Left kidney (tissue), 8 donors: ENCODE results near the gene TMTC4. TPM values are rescaled to one million over a fixed set of nuclear protein-coding genes. Genes with fewer than 3 reads are reported as not detected.
A peak's percentile ranks its signal among the peaks of the same experiment; 100 is the strongest.
"Not testable (repeated sequence)": the region's sequence is repeated elsewhere in the genome, so short reads cannot be mapped to it uniquely, and the experiment has no call there.

Source experiments
- DNase-seq: peaks from one replicate; pipeline ENCODE4 v3.0.0-alpha.2; 2013
- long read RNA-seq, 8 donors: transcript quantifications; one replicate each; lab custom pipeline, GENCODE V29; 2026
- polyA plus RNA-seq: library from polyadenylated mRNA; unstranded; fragments of 120-200 nt; gene quantifications from one replicate; pipeline ENCODE4 v1.2.1, GENCODE V29; 2013; ENCODE audit not compliant: insufficient read length

The TMTC4 gene
- polyA plus RNA-seq, result 42.7 TPM
- long read RNA-seq, donor 1, partial matches to known transcripts, result 10 of 12 reads
- long read RNA-seq, donor 1, other reads (novel, unspliced or antisense), result 0 of 12 reads
- long read RNA-seq, donor 2, partial matches to known transcripts, result 5 of 9 reads
- long read RNA-seq, donor 2, other reads (novel, unspliced or antisense), result 0 of 9 reads
- long read RNA-seq, donor 3, partial matches to known transcripts, result 16 of 18 reads
- long read RNA-seq, donor 3, other reads (novel, unspliced or antisense), result 0 of 18 reads
- long read RNA-seq, donor 4, partial matches to known transcripts, result 0 of 1 reads
- long read RNA-seq, donor 4, other reads (novel, unspliced or antisense), result 0 of 1 reads
- long read RNA-seq, donor 5, partial matches to known transcripts, result 27 of 32 reads
- long read RNA-seq, donor 5, other reads (novel, unspliced or antisense), result 0 of 32 reads
- long read RNA-seq, donor 6, partial matches to known transcripts, result 5 of 8 reads
- long read RNA-seq, donor 6, other reads (novel, unspliced or antisense), result 0 of 8 reads
- long read RNA-seq, donor 7, partial matches to known transcripts, result 7 of 14 reads
- long read RNA-seq, donor 7, other reads (novel, unspliced or antisense), result 0 of 14 reads
- long read RNA-seq, donor 8, partial matches to known transcripts, result 8 of 11 reads
- long read RNA-seq, donor 8, other reads (novel, unspliced or antisense), result 0 of 11 reads

GRCh38 chr13:100674572-100674871 is at the start of gene TMTC4:
TMTC4 (minus strand) TSS chr13:100674795; CDS start chr13:100670362, 4,433 bp downstream.
- DNase-seq, result no peak

GRCh38 chr13:100722517-100722916 is 47.9 kb upstream of the TMTC4 start:
- no peak for DNase-seq

- peak; percentile 25 for DNase-seq
Observed at GRCh38 chr13:100721885-100722512, 47.4 kb upstream of the TMTC4 start.

- no peak for DNase-seq
Observed at GRCh38 chr13:100715604-100716003, 41.0 kb upstream of the TMTC4 start.

- DNase-seq, result no peak
Observed at GRCh38 chr13:100714478-100714877, 39.9 kb upstream of the TMTC4 start.

- DNase-seq, result no peak
Observed at GRCh38 chr13:100710176-100710575, 35.6 kb upstream of the TMTC4 start.

- no peak for DNase-seq
Observed at GRCh38 chr13:100707818-100708740, 33.5 kb upstream of the TMTC4 start.

GRCh38 chr13:100698331-100698730 is 23.7 kb upstream of the TMTC4 start:
- DNase-seq, result not testable (repeated sequence)

GRCh38 chr13:100695509-100695773 is 20.8 kb upstream of the TMTC4 start:
- DNase-seq, result no peak

- DNase-seq, result no peak
Observed at GRCh38 chr13:100694722-100695508, 20.3 kb upstream of the TMTC4 start.

- no peak for DNase-seq
Observed at GRCh38 chr13:100689191-100689590, 14.6 kb upstream of the TMTC4 start.

- DNase-seq, result no peak
Observed at GRCh38 chr13:100680131-100680530, 5.5 kb upstream of the TMTC4 start.

GRCh38 chr13:100677128-100677527 is 2.5 kb upstream of the TMTC4 start:
- DNase-seq, result not testable (repeated sequence)

- DNase-seq, result no peak
Observed at GRCh38 chr13:100675661-100676129, 1.1 kb upstream of the TMTC4 start.

GRCh38 chr13:100674872-100675660 is 471 bp upstream of the TMTC4 start:
- DNase-seq, result peak; percentile 98

- peak; percentile 44 for DNase-seq
Observed at GRCh38 chr13:100673713-100674571, 653 bp downstream of the TMTC4 start.

- peak; percentile 10 for DNase-seq
Observed at GRCh38 chr13:100673376-100673712, 1.3 kb downstream of the TMTC4 start.

GRCh38 chr13:100671389-100672182 is 3.0 kb downstream of the TMTC4 start:
- DNase-seq, result no peak

GRCh38 chr13:100668408-100668807 is 6.2 kb downstream of the TMTC4 start:
- no peak for DNase-seq
